Measurements from ENCODE around the gene FAM216A.
"Not testable (repeated sequence)": the region's sequence is repeated elsewhere in the genome, so short reads cannot be mapped to it uniquely, and the experiment has no call there.

Gene FAM216A

GRCh38 chr12:110501752-110502738, 33.4 kb downstream of the FAM216A start, which contains the start of the genes RAD9B and VPS29:
Gene RAD9B (plus strand): TSS chr12:110502331. CDS start chr12:110502338, 7 bp downstream.
Gene VPS29 (minus strand): TSS chr12:110502111. CDS start chr12:110502051, 60 bp downstream.
- DNase-seq, result peak; percentile 95

GRCh38 chr12:110503432-110503831, 34.8 kb downstream of the FAM216A start:
- no peak for DNase-seq

DNA sequence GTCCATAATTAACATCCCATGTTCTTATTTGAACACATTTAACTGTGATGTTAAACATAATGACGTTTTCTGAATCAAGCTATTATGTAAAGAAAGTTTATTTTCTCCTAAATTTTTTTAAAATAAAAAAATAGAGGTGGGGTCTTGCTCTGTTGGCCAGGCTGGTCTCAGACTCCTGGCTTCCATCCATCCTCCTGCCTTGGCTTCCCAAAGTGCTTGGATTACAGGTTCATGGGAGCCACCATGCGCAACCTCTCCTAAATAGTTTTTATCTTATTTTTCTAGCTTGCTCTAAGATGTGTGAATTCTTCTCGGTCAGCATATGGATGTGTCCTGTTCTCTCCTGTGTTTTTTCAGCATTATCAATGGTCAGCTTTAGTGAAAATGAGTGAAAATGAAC, 36.7 kb downstream of the FAM216A start:
- DNase-seq, result no peak

DNA sequence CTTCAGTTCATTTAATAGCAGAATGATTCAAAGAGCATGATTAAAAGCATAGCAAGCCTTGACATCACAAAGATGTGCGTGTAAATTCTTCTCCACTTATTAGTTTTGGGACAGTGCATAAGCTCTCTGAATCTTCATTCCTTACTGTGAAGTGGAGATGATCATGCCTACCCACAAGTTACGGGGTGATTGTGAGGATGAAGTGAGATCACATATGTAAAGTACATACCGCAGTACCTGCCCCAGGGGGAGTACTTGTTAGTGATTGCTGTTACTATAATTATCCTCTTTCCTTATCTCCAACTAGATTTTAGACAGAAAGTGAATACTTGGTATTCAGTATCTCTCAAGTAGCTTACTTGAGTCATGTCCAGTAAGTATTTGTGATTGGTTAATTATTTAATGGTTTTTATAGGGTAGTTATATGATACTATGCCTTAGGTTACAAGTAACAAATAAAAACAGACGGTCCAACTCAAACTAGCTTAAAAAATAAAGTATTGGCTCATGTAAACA, 39.5 kb downstream of the FAM216A start:
- no peak for DNase-seq

DNA sequence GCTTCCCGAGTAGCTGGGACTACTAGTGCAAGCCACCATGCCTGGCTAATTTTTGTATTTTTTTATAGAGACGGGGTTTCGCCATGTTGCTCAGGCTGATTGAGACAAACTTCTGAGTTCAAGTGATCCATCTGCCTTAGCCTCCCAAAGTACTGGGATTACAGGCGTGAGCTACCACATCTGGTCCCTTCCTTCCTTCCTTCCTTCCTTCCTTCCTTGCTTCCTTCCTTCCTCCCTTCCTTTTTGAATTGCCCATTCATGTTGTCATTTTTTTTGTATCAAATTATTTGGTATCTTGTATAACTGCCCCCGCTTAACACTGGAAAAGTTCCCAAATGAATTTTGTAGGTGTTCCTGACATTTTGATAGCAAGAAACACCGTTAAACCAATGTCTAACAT, 45.2 kb downstream of the FAM216A start:
- DNase-seq, result no peak

DNA sequence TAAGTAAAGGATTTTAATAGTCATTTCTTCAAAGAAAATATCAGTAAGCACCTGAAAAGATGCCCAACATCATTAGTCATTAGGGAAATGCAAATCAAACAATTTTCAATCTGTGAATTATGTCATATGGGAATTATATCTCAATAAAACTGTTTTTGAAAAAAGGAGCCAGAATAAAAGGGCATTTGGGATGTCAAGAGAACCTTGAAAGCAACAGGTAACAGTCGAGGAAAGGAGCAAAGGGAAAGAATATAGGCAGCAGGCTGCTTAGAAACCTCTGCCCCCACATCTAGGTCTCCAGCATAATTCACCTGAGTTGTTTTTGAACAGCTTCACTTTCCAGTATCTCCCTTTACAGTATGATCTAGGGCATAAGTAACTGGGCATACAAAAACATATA, 45.7 kb downstream of the FAM216A start:
- no peak for DNase-seq

DNA sequence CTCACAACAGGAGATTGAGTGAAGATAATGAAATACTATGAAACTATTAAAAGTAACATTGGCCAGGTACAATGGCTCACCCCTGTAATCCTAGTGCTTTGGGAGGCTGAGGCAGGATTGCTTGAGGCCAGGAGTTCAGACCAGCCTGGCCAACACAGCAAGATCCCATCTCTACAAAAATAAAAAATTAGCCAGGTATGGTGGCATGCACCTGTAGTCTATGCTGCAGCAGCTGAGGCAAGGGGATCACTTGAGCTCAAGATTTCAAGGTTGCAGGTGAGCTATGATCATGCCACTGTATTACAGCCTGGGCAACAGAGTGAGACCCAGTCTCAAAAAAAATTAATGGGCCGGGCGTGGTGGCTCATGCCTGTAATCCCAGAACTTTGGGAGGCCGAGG, 48.4 kb downstream of the FAM216A start:
- no peak for DNase-seq

GRCh38 chr12:110518014-110518413, 49.4 kb downstream of the FAM216A start:
- DNase-seq, result not testable (repeated sequence)

- DNase-seq, result not testable (repeated sequence)
Observed at GRCh38 chr12:110520876-110521712, 52.4 kb downstream of the FAM216A start.

- no peak for DNase-seq
Observed at GRCh38 chr12:110528277-110528839, 59.7 kb downstream of the FAM216A start.

DNA sequence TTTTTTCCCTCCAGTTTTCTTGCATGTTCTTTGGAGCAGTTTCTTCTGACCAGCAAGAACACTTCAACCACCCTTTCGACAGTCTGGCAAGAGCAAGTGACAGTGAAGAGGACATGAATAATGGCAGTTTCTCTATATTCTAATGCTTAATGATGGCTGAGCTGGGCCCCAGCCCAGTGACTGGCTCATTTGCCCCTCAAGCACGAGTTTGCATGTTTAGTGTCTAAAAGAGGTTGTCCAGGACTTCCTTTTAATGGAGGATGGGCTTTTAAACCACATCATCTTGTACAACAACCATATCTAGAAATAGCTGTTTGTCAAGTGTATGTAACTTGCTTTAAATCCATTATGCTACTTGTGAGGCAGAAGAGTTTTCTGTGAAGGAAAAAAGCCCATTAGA, 61.9 kb downstream of the FAM216A start:
- no peak for DNase-seq

DNA sequence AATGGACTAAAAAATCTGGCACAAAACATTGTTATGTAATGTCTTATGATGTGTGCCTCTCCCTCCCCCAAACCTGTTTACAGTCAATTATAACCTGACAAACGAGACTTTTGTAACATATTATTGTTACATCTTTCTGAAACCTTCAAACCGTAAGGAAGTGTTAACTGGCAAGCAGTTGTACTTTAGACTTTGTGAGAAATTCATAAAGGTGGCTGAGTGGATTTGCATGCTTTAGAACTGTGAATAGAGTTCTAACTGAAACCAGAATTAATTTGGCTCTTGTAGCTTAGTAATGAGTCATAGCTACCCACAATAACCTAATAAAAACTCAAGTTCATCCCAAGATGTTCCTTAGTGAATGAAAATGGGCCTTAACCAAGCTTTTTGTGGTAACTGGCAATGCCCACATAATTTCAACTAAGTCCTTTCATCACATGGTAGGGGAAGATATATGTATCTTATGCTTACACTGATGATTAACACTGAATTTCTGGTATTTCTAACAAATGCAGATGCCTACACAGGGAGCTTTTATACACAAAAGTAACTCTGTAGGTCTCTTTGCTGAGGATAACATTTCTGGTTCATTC, 63.2 kb downstream of the FAM216A start:
- no peak for DNase-seq

DNA sequence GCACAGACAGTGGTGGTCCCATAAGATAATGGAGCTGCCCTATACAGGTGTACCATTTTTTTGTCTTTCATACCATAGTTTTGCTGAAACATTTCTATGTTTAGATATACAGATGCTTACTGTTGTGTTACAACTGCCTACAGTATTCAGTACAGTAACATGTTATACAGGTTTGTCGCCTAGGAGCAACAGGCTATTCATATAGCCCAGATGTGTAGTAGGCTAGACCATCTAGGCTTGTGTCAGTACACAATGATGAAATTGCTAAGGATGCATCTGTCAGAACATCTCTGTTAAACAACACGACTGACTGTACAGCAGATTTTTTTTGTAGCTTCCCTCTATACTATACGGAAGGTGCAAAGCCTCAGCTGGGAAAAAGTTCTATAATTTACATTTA, 64.0 kb downstream of the FAM216A start:
- no peak for DNase-seq

- no peak for DNase-seq
Observed at GRCh38 chr12:110533607-110534006, 65.0 kb downstream of the FAM216A start.

GRCh38 chr12:110534811-110535210, 66.2 kb downstream of the FAM216A start:
- DNase-seq, result no peak

DNA sequence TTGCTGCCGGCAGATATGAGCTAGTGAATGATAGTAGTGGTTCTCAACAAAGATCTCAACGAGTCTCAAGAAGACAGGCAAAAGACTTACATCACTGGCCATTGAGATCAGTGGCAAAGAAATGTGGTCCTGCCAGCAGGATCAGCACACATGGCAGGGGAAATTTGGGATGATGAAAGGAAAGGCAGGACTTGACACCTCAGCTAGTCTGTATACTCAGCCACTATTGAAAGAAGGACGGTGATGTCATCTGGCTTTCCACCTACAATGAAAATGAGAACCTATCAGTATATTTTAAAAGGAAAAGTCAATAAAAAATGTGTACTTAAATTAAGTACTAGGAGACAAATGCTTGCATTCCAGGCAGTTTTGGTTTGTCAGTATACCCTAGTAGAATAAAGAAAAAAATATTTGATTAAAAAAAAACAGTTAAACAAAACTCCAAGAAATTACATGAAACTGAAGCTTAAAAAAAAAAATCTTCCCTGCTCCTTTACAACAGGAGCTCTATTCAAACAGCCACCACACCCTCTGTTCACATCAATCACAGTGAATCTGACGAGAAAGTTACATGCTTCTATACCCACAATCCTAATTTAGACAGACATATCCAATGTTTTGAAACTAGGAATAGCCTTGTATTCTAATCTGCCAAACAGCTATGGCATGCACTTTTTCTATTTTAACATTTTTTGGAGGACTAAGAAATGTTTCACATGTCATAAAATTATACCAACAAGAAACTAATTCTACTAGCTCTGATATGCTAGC, 68.4 kb downstream of the FAM216A start:
- no peak for DNase-seq

GRCh38 chr12:110537605-110538409, 69.2 kb downstream of the FAM216A start:
- DNase-seq, result no peak

GRCh38 chr12:110538869-110539622, 70.4 kb downstream of the FAM216A start:
- no peak for DNase-seq

Measured in amniotic stem cell (primary cell).